Erythroblast (primary cell): ENCODE data around the gene GATA1.

Experiments used
- GATA1 ChIP-seq: IDR thresholded peaks from 2 replicates; pipeline ENCODE4 v1.6.1; 2011; ENCODE audit warnings: low read depth, mild to moderate bottlenecking, control low read depth, low read length, moderate library complexity
- POLR2A ChIP-seq: IDR thresholded peaks from 2 replicates; pipeline ENCODE4 v1.6.1; 2011; ENCODE audit warnings: mild to moderate bottlenecking, low read length

GRCh38 chrX:48741834-48742233 lies 44.6 kb upstream of the GATA1 start:
- TF ChIP-seq POLR2A: no peak
- no peak for TF ChIP-seq GATA1
